Stimulated activated CD8-positive, alpha-beta memory T cell treated with anti-CD3 and anti-CD28 coated beads, Interleukin-12 subunit alpha, Interleukin-12 subunit beta, amount 100 ng/mL, for 4 hours (primary cell): ENCODE measurements around the gene CLBA1.
"Not testable (repeated sequence)": the region's sequence is repeated elsewhere in the genome, so short reads cannot be mapped to it uniquely, and the experiment has no call there.

ENCODE experiments used
- DNase-seq: peaks from one replicate; pipeline ENCODE4 v3.0.0-alpha.2; 2020; ENCODE audit warnings: low read depth

CLBA1 gene

DNA sequence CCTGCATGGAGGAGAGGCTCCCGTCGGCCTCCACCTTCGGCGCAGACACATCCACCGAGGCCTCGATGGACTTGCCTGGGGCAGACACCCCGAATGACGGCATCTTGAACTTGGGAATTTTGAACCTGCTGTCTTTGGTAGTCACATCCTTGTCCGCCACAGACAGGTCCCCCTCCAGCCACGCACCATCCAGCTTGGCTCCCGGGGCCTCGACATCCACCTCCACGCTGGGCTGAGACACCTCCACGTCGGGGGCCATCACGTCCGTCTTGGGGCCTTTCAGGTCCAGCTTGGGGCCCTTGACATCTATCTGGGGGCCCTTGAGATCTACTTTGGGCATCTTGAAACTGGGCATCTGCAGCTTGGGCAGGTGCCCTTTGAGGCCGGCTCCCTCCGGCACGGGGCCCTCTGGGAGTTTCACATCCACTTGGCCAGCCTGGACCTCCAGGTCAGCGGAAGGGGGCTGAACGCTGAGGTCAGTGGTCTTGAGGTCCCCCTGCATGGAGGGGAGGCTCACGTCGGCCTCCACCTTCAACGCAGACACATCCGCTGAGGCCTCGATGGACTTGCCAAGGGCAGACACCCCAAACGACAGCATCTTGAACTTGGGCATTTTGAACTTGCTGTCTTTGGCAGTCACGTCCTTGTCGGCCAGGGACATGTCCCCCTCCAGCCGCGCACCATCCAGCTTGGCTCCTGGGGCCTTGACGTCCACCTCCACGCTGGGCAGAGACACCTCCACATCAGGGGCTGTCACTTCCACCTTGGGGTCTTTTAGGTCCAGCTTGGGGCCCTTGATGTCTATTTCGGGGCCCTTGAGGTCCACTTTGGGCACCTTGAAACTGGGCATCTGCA is 37.5 kb upstream of the CLBA1 start:
- not testable (repeated sequence) for DNase-seq

DNA sequence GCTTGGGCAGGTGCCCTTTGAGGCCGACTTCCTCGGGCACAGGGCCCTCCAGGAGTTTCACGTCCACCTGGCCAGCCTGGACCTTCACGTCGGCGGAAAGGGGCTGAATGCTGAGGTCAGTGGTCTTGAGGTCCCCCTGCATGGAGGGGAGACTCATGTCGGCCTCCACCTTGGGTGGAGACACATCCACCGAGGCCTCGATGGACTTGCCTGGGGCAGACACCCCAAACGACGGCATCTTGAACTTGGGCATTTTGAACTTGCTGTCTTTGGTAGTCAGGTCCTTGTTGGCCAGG is 36.9 kb upstream of the CLBA1 start:
- no peak for DNase-seq

DNA sequence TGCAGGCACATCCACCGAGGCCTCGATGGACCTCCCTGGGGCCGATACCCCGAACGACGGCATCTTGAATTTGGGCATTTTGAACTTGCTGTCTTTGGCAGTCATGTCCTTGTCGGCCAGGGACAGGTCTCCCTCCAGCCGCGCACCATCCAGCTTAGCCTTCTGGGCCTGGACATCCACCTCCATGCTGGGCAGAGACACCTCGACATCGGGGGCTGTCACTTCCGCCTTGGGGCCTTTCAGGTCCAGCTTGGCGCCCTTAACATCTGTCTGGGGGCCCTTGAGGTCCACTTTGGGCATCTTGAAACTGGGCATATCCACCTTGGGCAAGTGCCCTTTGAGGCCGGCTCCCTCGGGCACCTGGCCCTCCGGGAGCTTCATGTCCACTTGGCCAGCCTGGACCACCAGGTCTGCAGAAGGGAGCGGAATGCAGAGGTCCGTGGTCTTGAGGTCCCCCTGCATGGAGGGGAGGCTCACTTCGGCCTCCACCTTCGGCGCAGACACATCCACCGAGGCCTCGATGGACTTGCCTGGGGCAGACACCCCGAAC is 36.1 kb upstream of the CLBA1 start:
- not testable (repeated sequence) for DNase-seq

DNA sequence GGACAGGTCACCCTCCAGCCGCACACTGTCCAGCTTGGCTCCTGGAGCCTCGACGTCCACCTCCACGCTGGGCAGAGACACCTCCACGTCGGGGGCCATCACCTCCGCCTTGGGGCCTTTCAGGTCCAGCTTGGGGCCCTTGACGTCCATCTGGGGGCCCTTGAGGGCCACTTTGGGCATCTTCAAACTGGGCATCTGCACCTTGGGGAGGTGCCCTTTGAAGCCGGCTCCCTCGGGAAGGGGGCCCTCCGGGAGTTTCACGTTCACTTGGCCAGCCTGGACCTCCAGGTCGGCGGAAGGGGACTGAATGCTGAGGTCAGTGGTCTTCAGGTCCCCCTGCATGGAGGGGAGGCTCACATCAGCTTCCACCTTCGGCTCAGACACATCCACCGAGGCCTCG is 35.6 kb upstream of the CLBA1 start:
- no peak for DNase-seq

DNA sequence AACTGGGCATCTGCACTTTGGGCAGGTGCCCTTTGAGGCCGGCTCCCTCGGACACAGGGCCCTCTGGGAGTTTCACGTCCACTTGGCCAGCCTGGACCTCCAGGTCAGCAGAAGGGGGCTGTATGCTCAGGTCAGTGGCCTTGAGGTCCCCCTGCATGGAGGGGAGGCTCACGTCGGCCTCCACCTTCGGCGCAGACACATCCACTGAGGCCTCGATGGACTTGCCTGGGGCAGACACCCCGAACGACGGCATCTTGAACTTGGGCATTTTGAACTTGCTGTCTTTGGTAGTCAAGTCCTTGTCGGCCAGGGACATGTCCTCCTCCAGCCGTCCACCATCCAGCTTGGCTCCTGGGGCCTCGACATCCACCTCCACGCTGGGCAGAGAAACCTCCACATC is 34.9 kb upstream of the CLBA1 start:
- not testable (repeated sequence) for DNase-seq

DNA sequence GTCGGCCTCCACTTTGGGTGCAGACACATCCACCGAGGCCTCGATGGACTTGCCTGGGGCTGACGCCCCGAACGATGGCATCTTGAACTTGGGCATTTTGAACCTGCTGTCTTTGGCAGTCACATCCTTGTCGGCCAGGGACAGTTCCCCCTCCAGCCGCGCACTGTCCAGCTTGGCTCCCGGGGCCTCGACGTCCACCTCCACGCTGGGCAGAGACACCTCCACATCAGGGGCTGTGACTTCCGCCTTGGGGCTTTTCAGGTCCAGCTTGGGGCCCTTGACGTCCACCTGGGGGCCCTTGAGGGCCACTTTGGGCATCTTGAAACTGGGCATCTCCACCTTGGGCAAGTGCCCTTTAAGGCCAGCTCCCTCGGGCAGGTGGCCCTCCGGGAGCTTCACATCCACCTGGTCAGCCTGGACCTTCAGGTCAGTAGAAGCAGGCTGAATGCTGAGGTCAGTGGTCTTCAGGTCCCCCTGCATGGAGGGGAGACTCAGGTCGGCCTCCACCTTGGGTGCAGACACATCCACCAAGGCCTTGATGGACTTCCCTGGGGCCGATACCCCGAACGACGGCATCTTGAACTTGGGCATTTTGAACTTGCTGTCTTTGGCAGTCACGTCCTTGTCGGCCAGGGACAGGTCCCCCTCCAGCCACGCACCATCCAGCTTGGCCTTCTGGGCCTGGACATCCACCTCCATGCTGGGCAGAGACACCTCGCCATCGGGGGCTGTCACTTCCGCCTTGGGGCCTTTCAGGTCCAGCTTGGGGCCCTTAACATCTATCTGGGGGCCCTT is 33.5 kb upstream of the CLBA1 start:
- not testable (repeated sequence) for DNase-seq

DNA sequence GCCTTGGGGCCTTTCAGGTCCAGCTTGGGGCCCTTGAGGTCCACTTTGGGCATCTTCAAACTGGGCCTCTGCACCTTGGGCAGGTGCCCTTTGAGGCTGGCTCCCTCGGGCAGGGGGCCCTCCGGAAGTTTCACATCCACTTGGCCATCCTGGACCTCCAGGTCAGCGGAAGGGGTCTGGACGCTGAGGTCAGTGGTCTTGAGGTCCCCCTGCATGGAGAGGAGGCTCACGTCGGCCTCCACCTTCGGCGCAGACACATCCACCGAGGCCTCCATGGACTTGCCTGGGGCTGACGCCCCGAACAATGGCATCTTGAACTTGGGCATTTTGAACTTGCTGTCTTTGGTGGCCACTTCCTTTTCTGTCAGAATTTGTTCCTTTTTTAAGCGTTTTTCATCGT is 32.5 kb upstream of the CLBA1 start:
- DNase-seq = no peak

DNA sequence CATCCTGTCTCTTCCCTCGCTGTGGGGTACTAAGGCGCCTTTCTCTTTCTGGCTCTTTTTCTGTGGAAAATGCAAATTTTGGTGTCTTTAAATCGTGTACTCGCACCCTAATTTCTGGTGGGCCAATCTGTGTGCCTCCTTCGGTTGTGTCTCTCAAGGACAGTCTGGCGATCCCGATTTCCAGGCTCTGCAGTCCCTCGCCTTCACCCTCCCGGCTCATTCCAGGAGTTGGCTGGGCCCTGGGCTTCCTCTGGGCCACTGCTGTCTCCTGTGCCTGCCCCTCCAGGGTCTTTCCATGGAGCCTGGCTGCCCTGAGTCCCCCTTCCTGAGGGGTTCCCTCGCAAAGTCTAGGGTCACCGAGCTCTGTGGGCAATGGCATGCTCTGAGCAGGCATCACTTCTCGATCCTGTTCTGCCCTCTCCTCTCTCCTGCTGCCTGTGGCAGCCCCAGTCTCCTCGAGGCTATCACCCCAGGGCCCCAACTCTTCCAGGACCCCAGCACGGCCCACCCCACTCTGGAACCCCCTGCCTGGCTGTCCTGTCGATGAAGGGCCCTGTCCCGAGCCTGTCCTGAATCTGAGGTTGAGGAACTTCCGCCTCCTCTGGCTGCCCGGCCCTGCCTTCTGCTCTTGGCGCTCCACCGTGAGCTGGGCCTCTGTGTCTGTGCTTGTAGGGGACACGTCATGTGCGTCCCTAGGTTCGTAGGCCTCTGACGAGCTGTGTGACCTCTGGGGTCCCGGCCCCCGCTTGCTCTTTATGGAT is 31.5 kb upstream of the CLBA1 start:
- no peak for DNase-seq

DNA sequence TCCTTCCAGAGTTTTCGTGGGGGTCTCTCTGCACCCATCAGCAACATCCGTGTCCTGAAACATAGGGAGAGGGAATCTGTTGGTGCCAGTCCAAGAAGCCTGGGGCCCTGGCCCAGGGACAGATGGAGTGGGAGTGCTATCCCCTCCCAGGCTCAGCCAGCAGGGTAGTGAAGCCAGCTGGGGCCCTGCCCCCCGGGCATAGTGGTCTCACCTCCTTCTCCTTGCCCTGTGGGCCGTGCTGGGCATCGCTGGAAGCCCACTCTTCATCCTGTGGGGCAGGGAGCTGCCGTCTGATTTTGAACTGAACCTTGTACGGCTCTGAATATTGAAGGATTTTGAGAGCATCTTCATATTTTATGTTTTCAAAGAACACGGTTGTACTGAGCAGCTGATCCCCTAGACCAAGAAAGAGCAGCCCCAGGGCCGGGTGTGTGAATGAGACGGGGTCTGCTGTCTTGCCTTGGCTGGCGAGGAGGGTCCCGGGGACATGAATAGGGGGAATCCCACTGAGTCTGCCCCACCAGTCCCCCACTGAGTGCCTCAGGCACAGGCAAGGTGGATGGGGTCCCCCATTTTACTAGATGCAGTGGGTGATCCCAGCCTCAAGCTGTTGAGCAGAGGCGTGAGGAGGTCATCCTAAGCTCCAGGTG is 30.7 kb upstream of the CLBA1 start:
- no peak for DNase-seq

DNA sequence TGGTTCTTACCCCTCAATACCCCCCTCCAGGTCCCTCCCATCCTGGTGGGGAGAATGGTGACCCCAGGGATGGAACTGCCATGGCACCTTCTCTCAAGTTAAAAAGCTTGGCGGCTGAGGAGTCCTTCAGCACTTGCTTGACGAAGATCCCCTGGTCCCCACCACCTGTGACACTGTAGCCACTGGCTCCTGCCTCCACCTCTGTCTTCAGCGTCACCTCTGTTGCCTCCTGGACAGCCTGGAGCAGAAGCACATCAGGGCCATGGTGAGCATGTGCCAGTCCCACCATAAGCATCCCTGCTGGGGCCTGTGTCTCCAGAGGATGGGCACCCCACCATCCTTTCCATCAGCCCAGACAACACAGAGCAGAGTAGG is 30.2 kb upstream of the CLBA1 start:
- DNase-seq = no peak

DNA sequence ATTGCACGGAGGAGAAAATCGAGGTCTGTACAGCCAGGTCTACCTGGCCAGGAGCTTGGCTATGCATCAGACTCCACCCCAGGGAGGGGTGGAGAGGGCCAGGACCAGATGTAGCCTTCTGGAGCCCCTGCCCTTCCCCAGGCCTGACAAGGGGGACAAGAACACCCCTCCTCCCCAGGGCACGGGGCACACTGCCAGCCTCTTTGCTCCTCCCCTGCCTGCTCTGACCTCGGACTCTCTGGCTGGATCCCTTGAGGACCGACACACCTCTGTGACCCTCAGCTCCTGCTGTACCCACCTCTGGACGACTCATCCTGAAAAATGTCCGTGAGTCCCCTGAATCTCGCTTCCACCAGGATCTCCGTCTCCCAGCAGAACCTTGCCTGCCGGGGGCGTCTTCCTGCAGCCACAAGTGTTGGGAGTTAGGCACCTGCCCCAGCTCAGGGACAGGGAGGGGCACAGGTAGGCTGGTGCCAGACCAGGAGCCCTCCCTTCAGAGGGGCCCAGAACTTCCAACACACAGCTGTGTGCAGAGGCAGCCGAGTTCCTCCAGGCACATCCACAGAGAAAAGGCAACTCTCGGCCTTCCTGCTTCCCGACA is 29.2 kb upstream of the CLBA1 start:
- no peak for DNase-seq

DNA sequence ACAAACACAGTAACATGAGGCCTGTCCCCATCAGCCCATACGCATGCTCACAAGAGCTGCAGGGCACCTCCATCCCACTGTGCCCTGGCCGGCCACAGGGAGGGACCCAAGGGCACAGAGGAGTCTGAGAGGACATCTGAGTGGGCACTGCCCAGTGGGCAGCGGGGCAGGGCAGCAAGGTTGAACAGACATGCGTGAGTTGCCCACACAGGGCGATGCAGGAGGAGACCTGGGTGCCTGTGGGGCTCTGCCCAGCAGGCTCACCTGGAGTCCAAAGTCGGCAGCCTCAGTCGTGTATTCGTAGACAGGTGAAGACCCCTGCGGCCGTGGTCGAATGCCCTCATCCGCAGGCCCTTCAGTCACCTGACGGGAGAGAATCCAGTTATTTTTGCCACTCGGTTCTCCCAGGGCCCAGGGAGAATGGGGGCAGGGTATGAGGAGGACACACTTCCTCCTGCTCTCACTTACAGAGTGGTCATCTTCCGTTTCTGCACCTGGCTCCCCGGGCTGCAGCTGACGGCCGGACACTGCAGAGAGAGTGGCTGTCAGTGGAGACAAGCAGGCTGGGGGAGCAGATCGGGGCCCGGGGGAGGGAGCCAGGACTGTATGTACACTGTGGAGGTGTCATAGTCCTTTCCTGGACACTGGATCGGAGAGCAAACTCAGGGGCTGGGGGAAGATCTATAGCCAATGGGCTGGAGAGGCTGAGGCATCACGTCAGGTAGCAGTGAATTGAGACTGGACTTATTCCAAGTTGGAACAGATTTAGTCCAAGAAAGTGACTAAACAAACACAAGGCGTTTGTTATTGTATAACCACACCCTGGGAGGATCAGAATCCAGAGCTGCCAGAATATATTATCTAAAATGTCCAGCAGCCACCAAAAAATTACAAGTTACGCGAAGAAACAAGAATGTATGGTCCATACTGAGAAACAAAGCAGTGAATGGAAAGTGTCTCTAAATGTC is 28.2 kb upstream of the CLBA1 start:
- no peak for DNase-seq

DNA sequence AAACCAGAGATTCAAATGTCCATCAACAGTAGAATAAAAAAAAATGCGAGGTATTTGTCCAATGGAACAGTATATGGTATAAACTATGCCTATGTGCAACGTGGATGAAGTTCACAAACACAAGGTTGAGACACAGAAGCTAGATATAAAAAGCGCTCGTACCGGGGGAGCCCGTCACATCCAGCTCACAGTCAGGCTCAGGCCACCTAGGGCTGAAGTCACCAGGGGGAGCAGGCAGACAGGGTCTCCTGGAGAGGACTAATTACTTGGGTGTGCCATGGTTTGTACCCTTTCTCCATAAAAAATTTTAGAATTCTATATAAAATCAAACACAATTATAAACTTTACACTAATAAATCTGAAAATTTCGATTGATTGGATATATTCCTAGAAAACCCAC is 21.0 kb upstream of the CLBA1 start:
- no peak for DNase-seq

DNA sequence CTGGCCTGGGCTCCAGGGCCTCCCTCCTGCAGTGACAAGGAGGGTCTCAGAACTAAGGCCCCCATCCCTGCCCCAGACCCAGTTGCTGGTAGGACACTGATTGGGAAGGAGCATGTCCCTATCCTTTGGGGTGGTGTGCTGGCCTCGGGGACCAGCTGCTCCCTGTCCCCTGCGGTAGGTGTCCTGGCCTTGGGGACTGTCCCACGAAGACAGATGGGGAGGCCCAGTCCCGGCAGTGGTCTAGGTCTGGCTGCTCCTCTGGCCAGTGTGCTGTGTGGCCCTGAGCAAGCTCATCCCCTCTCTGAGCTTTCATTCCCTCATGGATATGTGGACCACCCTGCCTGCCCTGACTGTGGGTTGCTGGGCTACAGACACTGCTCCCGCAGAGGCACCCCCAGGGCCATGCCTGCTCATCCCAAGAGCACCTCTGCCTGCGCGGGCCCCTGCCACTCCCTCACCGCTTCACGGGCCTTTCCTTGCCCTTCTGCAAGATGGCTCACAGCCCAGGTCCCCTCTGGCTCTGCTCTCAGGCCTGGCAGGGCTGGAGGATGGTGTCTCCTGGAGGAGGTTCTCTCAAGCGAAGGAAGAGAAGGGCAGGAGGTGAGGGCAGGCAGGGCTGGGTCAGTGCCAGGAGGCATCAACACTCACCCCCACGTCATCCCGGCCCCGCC is 19.9 kb upstream of the CLBA1 start:
- DNase-seq = no peak

DNA sequence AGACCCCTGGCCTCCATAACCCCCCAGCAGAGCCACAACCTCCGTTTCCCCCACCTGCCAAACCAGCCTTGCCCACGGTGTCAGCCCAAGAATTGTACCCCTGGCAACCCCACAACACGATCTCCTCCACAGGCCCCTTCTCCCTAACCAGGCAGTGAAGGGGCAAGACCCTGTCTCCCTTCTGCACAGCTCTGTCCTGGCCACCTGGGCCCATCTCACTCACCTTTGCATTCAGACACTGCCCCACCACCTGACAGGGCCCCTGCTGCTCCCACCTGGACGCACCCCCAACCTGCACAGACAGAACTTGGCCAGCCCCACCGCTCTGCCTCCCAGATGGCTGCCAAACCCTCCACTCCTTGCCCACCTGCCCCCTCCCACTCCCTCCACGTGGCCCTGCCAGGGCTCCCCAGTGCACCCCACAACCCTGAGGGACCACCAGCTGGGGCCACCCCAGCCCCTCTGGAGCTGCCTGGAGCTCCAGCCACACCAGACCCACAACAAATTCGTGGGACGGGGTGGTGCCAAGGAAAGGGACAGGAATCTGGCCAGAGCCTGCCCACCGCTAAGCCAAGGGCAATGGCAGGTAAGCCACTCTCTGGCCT is 19.2 kb upstream of the CLBA1 start:
- DNase-seq = no peak

DNA sequence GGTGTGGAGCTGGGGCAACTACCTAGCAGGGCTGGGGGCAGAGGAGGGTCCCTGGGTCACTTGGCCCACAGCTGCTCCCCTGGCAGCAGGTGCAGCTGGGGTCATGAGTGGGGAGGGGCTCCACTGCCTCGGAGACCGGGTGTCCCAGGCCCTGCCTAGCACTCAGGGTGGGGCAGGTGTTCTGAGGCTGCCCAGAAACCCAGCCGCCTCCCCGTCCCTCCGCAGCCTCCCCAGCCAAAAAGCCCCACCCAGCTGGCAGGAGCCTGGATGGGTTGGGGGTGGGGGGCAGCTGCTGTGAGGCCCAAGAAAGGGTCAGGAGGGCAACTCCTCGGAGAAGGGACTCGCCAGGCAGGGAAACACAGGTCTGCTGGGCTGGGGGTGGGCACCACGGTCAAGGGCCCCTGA is 18.6 kb upstream of the CLBA1 start:
- DNase-seq = no peak

DNA sequence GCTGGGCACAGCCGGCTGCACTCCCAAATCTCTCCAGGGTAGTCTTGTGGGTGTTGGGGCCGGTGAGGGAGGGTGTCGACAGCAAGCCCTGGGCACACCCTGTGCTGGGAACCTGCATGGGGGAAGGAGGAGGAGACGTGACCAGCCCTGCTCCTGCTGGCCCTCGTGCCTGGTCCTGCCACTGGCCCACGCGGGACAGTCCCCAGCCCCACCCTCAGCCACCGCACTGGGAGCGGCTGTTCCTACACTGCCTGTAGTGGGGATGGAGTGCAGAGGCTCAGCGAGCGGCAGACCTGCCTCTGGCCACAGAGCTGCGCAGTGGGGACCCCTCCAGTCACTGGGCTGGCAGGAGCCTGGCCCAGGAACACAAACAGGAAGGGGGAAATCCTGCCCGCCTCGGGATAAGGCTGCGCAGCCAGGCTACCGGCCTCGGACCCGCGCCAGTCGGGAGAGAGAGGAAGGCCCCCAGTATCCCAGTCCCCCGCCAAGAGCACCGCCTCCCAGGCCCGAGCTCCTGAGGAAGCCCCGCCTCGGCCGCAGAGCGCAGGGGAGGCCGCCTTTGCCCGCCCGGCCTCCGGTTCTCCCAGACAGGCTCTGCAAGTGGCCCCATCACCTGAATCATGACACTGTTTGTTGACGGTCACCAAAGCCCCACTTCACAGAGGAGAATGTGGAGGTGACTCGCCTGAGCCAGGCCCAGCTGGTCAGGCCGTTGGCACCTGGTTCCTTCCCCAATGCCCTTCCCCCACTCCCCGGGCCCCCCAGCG is 18.0 kb upstream of the CLBA1 start:
- DNase-seq = no peak

DNA sequence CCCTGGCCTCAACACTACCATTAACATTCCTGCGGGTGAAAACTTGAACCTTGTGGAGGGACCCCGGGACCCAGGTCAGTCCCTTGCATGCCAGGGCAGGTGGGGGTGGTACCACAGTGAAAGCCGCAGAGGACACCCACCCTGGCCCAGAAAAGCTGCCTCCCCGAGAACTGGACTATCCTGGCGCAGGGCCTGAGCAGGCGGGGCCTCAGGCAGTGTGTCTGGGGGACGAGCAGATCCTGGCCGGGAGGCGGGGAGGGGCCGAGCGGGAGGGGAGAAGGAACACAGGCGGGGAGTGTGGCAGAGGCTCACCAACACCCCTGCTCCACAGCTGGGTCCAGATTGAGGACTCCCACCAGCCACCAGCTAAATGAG is 17.4 kb upstream of the CLBA1 start:
- no peak for DNase-seq
